Measurements from ENCODE around the gene VGF.

The VGF gene

GRCh38 chr7:101168412-101169049 lies 3.2 kb upstream of the VGF start:
- DNase-seq (ENCODE audit: low read depth) = no peak
- no peak overlapping the region for H3K4me3 ChIP-seq (ENCODE audit: low read depth, low read length)

- no peak overlapping the region for H3K4me3 ChIP-seq (ENCODE audit: low read depth, low read length)
- DNase-seq (ENCODE audit: low read depth) = no peak
These were observed 2.5 kb upstream of the VGF start for GRCh38 chr7:101167645-101168411.

GRCh38 chr7:101166909-101167644 lies 1.7 kb upstream of the VGF start:
- H3K4me3 ChIP-seq (ENCODE audit: low read depth, low read length) = peak overlapping the region; percentile 0

GRCh38 chr7:101166648-101166908 lies 1.2 kb upstream of the VGF start:
- H3K4me3 ChIP-seq (ENCODE audit: low read depth, low read length) = peak overlapping the region; percentile 0
- no peak for DNase-seq (ENCODE audit: low read depth)

More at GRCh38 chr7:101166909-101167644, 1.7 kb upstream of the VGF start:
- DNase-seq (ENCODE audit: low read depth) = no peak

GRCh38 chr7:101165958-101166647 lies 734 bp upstream of the VGF start:
- peak overlapping the region; percentile 43 for H3K4me3 ChIP-seq (ENCODE audit: low read depth, low read length)
- DNase-seq (ENCODE audit: low read depth) = no peak

- DNase-seq (ENCODE audit: low read depth) = no peak
- H3K4me3 ChIP-seq (ENCODE audit: low read depth, low read length) = peak overlapping the region; percentile 43
These were observed 1.1 kb downstream of the VGF start for GRCh38 chr7:101164071-101164840.

- peak overlapping the region; percentile 43 for H3K4me3 ChIP-seq (ENCODE audit: low read depth, low read length)
- no peak for DNase-seq (ENCODE audit: low read depth)
These were observed 1.9 kb downstream of the VGF start for GRCh38 chr7:101163279-101164070.

GRCh38 chr7:101162551-101163278 lies 2.7 kb downstream of the VGF start:
- DNase-seq (ENCODE audit: low read depth) = no peak
- peak overlapping the region; percentile 36 for H3K4me3 ChIP-seq (ENCODE audit: low read depth, low read length)

GRCh38 chr7:101161692-101162471 lies 3.5 kb downstream of the VGF start:
- H3K4me3 ChIP-seq (ENCODE audit: low read depth, low read length) = no peak overlapping the region
- DNase-seq (ENCODE audit: low read depth) = no peak

- no peak for DNase-seq (ENCODE audit: low read depth)
- H3K4me3 ChIP-seq (ENCODE audit: low read depth, low read length) = no peak overlapping the region
These were observed 4.5 kb downstream of the VGF start for GRCh38 chr7:101160910-101161309.

- DNase-seq (ENCODE audit: low read depth) = no peak
- no peak overlapping the region for H3K4me3 ChIP-seq (ENCODE audit: low read depth, low read length)
These were observed 5.4 kb downstream of the VGF start for GRCh38 chr7:101159696-101160674.

- H3K4me3 ChIP-seq (ENCODE audit: low read depth, low read length) = no peak overlapping the region
- no peak for DNase-seq (ENCODE audit: low read depth)
These were observed 8.3 kb downstream of the VGF start for GRCh38 chr7:101156866-101157589.

- no peak for DNase-seq (ENCODE audit: low read depth)
- no peak overlapping the region for H3K4me3 ChIP-seq (ENCODE audit: low read depth, low read length)
These were observed 9.1 kb downstream of the VGF start for GRCh38 chr7:101156277-101156676.

GRCh38 chr7:101155303-101155702 lies 10.1 kb downstream of the VGF start:
- H3K4me3 ChIP-seq (ENCODE audit: low read depth, low read length) = peak overlapping the region; percentile 89
- DNase-seq (ENCODE audit: low read depth) = no peak

GRCh38 chr7:101154693-101155102 lies 10.7 kb downstream of the VGF start:
- no peak for DNase-seq (ENCODE audit: low read depth)
- H3K4me3 ChIP-seq (ENCODE audit: low read depth, low read length) = peak overlapping the region; percentile 89

All from skeletal muscle cell (primary cell).